ENCODE results near the gene LPCAT4. TPM values are rescaled to one million over a fixed set of nuclear protein-coding genes. Genes with fewer than 3 reads are reported as not detected.

The LPCAT4 gene
- total RNA-seq, 2 experiments from 2014 or later = 112 to 119 TPM

DNA sequence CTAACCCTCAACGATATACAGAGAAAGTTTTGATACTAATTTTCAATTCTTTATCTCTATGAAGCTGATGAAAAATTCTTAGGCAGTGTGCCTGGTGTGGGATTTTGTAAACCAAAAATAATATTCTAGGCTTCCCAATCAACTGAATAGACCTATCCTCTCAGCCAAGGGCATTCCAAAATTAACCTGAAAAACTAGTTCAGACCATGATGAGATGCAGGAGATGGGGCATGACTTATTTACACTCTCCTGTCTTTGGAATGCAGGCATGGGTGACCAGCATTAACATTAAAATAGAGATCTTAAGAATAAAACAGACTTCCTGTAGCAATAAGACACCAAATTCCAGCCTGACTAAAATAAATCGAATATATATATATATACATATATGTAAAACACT, 7.8 kb upstream of the LPCAT4 start:
- DNase-seq (no peak), ATAC-seq (ENCODE audit: low read depth) (no peak)
- no peak overlapping the region for H3K27ac Mint-ChIP-seq
- peaks cover 3% of the 10 kb centered on the region for H3K27me3 Mint-ChIP-seq
- H3K9me3 Mint-ChIP-seq = peaks cover 2% of the 10 kb centered on the region
- POLR2A ChIA-PET = no interaction called here
- peaks cover 6% of the 10 kb centered on the region for H3K4me1 Mint-ChIP-seq
- peaks cover 17% of the 10 kb centered on the region for H3K36me3 Mint-ChIP-seq
- no peak overlapping the region for H3K4me3 Mint-ChIP-seq

DNA sequence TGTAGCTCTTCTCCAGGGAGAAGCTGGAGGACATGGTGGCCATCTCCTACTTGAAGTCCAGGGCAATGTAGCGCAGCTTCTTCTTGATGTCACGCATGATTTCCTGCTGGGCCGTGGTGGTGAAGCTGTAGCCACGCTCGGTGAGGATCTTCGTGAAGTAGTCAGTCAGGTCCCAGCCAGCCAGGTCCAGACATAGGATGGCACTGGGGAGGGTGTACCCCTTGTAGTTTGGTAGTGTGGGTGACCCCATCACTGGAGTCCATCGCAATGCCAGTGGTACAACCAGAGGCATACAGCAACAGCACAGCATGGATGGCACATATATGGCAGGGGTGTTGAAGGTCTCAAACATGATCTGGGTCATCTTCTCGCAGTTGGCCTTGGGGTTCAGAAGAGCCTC, 7.0 kb upstream of the LPCAT4 start:
- peaks cover 6% of the 10 kb centered on the region for H3K4me1 Mint-ChIP-seq

DNA sequence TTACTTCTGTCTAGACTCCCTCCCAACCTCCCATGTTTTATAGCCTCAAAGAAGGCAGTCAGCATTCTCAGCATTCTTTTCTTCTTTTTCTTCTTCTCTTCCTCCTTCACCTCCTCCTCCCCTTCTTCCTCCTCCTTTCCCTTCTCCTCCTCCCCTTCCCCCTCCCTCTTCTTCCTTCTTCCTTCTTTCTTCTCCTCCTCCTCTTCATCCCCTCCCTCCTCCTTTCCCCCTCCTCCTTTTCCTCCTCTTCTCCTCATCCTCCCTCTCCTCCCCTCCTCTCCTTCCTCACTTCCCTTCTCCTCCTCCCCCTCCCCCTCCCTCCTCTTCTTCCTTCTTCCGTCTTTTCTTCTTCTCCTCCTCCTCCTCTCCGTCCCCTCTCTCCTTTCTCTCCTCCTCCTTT, 3.6 kb upstream of the LPCAT4 start:
- Mint-ChIP-seq H3K4me3 (no peak overlapping the region), H3K9me3 (peaks cover 2% of the 10 kb centered on the region), H3K27me3 (peaks cover 3% of the 10 kb centered on the region), H3K36me3 (peaks cover 6% of the 10 kb centered on the region), H3K27ac (no peak overlapping the region), H3K4me1 (peaks cover 9% of the 10 kb centered on the region)
- DNase-seq (no peak), ATAC-seq (ENCODE audit: low read depth) (no peak)
- POLR2A ChIA-PET = no interaction called here

More for the DNA sequence above, 7.0 kb upstream of the LPCAT4 start:
- Mint-ChIP-seq H3K9me3 (peaks cover 2% of the 10 kb centered on the region), H3K27me3 (peaks cover 3% of the 10 kb centered on the region), H3K4me3 (no peak overlapping the region), H3K27ac (no peak overlapping the region), H3K36me3 (peaks cover 14% of the 10 kb centered on the region)
- no peak for DNase-seq
- no peak for ATAC-seq (ENCODE audit: low read depth)
- POLR2A ChIA-PET = interaction anchor here (0.7 kb wide), 1 partner anchor 355 kb away, joined by 3 read pairs; no protein-coding TSS in a partner anchor

DNA sequence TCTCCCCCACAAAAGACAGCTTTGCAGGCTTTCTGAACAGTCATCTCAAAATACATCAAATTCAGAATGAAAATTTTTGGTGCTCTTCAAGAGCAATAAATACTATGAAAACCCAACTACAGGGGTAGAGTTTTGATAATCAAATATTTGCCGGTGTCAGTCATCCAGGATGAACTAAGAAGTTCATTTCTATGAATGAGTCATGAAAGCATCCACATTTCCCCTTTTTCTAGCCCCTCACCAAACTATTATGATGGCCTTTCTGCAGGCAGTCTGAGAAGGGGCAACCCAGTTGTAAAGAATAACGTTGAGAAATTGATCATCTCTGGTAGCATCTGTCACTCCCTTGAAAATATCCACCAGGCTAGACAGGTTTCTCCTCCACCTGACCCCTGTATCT, 3.1 kb upstream of the LPCAT4 start:
- ATAC-seq (ENCODE audit: low read depth) = no peak
- DNase-seq = no peak
- Mint-ChIP-seq H3K27me3 (peaks cover 3% of the 10 kb centered on the region), H3K4me3 (no peak overlapping the region), H3K36me3 (peaks cover 6% of the 10 kb centered on the region), H3K27ac (no peak overlapping the region), H3K9me3 (peaks cover 2% of the 10 kb centered on the region), H3K4me1 (peaks cover 14% of the 10 kb centered on the region)
- POLR2A ChIA-PET = no interaction called here

DNA sequence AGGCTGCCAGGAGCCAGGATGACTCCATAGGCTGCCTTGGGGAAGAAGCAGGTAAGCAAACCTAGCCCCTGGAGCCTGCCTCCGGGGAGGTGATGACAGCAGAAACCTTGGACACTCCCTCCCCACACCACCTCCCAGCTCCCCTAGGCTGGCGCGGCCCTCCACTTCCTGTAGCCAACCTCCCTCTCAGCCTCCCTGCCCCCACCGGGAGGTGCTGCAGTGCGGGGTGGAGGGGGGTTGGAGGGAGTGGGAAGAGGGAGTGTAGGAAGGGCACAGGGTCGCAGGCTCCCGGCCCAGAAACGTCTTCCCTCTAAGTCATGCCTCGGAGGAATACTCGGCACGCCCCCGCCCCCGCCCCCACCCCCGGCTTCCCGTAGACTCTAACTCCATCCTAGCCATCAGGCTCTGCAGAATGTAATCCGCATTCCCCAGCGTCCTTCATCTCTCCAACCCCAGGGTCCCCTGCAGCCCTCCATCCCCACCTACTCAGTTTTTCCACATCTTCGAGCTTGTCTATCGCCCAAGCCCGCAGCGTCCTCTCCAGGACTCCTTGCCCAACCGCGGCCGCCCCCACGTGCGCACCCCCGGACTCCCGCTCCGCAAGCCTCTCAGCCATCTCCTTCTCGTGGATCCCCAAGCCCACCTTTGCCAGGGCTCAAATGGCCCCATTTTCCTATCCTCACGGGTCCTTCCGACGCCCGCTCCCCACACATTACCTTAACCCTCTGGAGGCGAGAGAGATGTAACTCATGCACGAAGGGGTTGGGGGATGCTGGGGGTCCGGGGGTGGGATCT, 528 bp downstream of the LPCAT4 start:
- peak; percentile 11 for ATAC-seq (ENCODE audit: low read depth)
- peaks cover under 1% of the 10 kb centered on the region for H3K9me3 Mint-ChIP-seq
- H3K27ac Mint-ChIP-seq = peak overlapping the region; percentile 85
- H3K4me3 Mint-ChIP-seq = peak overlapping the region; percentile 98
- peaks cover 26% of the 10 kb centered on the region for H3K4me1 Mint-ChIP-seq
- peak; percentile 73 for DNase-seq
- POLR2A ChIA-PET = interaction anchor here (0.6 to 3.6 kb wide), 15 partner anchors 12 to 302 kb away, joined by 3 to 39 read pairs (median 4); partner anchors contain the start of genes GOLGA8A, GOLGA8B, NOP10 and NUTM1
- H3K27me3 Mint-ChIP-seq = peaks cover 3% of the 10 kb centered on the region
- H3K36me3 Mint-ChIP-seq = peaks cover 10% of the 10 kb centered on the region

DNA sequence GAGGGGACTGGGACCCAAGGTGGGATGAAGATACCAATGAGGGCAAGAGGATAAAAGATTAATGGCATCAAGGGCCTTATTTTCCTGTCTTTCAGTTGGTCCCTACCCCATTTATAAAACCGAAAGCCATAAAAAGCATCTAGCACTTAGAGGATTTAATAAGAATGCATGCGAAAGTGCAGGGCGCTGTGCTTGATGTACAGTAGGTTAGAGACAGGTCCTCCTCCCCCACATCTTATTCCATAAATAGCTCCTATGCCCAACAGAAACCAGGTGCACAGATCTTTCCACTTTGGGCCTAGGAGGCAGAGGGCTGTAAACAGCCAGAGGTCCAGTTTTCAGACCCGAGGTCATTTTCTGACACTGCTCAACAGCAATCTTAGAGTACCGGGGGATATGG, 1.2 kb downstream of the LPCAT4 start:
- Mint-ChIP-seq H3K9me3 (no peaks in the 10 kb centered on the region), H3K27ac (peak overlapping the region; percentile 85), H3K4me3 (peak overlapping the region; percentile 98), H3K36me3 (peaks cover 11% of the 10 kb centered on the region), H3K27me3 (peaks cover 3% of the 10 kb centered on the region), H3K4me1 (peaks cover 28% of the 10 kb centered on the region)
- ATAC-seq (ENCODE audit: low read depth) (no peak), DNase-seq (no peak)
- POLR2A ChIA-PET = interaction anchor here (1.0 to 3.6 kb wide), 8 partner anchors 13 to 218 kb away, joined by 3 to 39 read pairs (median 20); partner anchors contain the start of genes GOLGA8A, GOLGA8B, NOP10 and NUTM1

DNA sequence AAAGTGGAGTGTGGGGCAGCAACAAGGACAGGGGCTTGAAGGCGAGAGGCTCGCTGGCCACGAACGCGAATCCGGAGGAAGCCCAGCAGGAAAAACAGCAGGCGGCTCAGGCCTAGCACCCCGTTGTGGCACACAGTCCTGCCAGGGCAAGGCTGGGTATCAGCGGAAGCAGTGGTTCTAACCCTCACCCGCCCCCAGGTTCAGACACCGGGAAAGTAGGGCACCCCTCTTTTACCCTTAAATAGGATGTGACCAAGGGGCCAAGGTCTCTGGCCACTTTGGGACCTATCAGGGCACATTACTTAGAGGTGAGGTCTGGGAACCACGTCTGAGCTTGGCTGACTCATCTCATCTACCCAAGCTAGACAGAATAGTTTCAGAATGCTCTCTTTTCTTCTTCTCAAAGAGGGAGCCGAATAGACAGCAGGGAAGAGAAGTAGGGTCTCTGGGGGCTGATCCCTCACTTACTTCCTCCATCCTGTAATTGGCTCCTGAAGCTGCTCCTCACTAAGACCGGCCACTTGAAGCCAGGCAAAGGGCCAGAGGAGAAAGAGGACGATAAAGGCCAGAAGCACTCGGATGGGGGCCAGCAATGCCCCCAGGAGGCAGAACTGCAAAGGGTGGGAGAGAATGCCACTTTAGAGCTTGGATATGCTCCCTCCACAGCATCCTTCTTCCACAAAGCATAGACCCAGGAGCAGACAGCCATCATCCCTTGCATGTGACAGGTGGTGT, 1.7 kb downstream of the LPCAT4 start:
- DNase-seq (no peak), ATAC-seq (ENCODE audit: low read depth) (no peak)
- Mint-ChIP-seq H3K4me1 (peaks cover 27% of the 10 kb centered on the region), H3K9me3 (no peaks in the 10 kb centered on the region), H3K36me3 (peaks cover 11% of the 10 kb centered on the region), H3K4me3 (peak overlapping the region; percentile 98), H3K27ac (peak overlapping the region; percentile 85), H3K27me3 (peaks cover under 1% of the 10 kb centered on the region)
- POLR2A ChIA-PET = interaction anchor here (2.7 to 3.6 kb wide), 5 partner anchors 29 to 219 kb away, joined by 11 to 39 read pairs (median 26); partner anchors contain the start of genes GOLGA8A, GOLGA8B and SLC12A6

DNA sequence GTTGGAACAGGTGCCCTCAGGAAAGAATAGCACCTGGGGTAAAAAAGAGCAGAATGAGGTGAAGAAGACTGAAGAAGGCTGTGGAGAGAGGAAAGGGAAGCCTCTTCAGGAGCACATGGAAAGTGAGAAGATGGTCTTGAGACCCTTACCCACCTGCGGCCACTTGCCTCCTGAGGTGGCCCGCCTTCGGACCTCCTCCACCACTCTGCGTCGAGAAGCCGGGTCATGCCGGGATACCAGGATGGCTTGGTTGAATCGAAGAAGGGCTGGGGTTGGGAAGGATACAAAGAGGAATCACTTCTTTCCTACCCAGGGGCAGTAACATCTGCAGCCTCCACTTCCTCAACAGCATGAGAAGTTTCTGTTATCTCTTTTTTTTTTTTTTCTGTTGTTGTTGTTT, 3.0 kb downstream of the LPCAT4 start:
- POLR2A ChIA-PET = no interaction called here

DNA sequence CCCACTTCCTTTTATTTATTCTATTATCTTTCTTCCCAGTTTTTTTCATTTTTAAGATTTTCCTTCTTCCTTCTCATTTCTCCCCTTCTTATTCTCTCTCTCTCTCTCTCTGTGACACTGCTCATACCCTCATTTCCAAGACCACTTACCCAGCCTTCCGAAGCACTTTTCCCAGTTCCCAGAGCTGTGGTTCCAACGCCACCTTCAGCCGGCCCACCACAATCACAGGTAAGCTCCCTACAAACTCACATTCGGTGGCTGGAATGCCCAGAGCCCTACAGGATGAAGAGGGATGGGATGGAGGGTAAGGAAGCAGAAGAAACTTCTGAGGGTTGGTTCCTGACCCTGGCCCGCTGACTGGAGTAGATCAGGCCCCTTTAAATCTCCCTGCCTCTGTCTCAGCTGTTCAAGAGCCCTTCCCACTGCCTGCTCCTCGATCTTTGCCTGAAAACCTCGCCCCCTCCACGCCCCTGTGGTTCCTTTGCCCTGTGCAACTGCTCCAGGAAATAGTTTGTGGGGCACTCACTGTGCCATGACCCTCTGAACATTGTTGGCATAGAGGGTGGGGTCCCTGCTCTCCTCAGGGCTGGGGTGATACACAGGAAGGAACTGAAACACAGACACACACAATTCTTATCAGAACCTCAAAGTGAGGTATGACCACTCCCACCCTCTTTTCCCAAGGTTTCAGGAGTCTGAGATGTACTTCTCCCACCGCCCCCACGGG, 4.8 kb downstream of the LPCAT4 start:
- no peak overlapping the region for H3K4me3 Mint-ChIP-seq
- ATAC-seq (ENCODE audit: low read depth) (no peak), DNase-seq (no peak)
- no peaks in the 10 kb centered on the region for H3K9me3 Mint-ChIP-seq
- peaks cover 17% of the 10 kb centered on the region for H3K36me3 Mint-ChIP-seq
- no peak overlapping the region for H3K27ac Mint-ChIP-seq
- H3K4me1 Mint-ChIP-seq = peaks cover 24% of the 10 kb centered on the region
- POLR2A ChIA-PET = no interaction called here
- H3K27me3 Mint-ChIP-seq = no peaks in the 10 kb centered on the region

More for the DNA sequence above, 3.0 kb downstream of the LPCAT4 start:
- DNase-seq (no peak), ATAC-seq (ENCODE audit: low read depth) (no peak)
- Mint-ChIP-seq H3K27me3 (no peaks in the 10 kb centered on the region), H3K27ac (no peak overlapping the region), H3K4me3 (no peak overlapping the region), H3K4me1 (peaks cover 24% of the 10 kb centered on the region), H3K36me3 (peaks cover 13% of the 10 kb centered on the region), H3K9me3 (no peaks in the 10 kb centered on the region)

DNA sequence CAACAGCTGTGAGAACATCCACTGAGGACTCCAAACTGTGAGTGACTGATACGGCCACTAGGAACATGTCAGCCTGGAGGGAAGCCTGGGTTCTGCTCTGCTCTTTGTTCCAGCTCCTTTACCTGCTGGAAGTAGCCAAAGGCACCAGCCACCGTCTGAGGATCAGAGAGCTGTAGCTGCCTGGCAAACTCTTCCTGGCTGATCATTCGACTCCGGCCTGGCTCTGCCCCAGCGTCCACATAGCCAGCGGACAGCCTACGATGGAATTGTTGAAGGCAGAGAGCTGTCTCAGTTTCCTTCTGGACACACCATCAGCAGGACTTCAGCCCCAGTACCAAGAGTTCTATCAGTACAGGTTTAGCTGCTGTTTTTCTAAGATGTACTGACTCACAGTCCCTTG, 5.7 kb downstream of the LPCAT4 start:
- peaks cover 15% of the 10 kb centered on the region for H3K36me3 Mint-ChIP-seq
- H3K27me3 Mint-ChIP-seq = no peaks in the 10 kb centered on the region
- no peak overlapping the region for H3K27ac Mint-ChIP-seq
- no peaks in the 10 kb centered on the region for H3K9me3 Mint-ChIP-seq
- POLR2A ChIA-PET = interaction anchor here (1.2 kb wide), 1 partner anchor 18 kb away, joined by 4 read pairs; the partner anchor contains the start of genes NOP10 and NUTM1
- no peak overlapping the region for H3K4me3 Mint-ChIP-seq
- no peak for ATAC-seq (ENCODE audit: low read depth)
- H3K4me1 Mint-ChIP-seq = peaks cover 24% of the 10 kb centered on the region
- no peak for DNase-seq

DNA sequence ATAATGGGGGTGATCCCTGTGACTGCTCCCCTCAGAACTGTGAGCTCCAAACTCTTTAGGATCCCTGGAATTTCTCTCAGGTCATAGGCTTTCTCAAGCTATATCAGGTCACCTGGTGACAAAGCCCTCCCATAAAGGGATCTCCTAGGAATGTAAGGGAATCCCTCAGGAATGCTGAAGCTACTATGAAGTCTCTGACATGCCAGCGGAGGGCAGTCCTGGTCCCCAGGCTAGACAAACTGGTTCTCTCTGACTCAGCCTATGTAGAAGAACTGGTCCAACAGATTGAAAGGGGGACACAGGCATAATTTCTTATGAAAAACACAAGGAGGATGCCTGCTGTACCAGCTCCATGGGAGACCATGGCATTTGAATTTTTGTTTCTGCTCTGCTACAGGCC, 6.7 kb downstream of the LPCAT4 start:
- Mint-ChIP-seq H3K4me3 (no peak overlapping the region), H3K27me3 (no peaks in the 10 kb centered on the region), H3K9me3 (no peaks in the 10 kb centered on the region), H3K27ac (no peak overlapping the region), H3K36me3 (peaks cover 15% of the 10 kb centered on the region), H3K4me1 (peaks cover 17% of the 10 kb centered on the region)
- POLR2A ChIA-PET = interaction anchor here (0.6 to 1.2 kb wide), 2 partner anchors 17 to 148 kb away, joined by 3 to 4 read pairs; partner anchors contain the start of genes NOP10 and NUTM1
- no peak for DNase-seq
- no peak for ATAC-seq (ENCODE audit: low read depth)

DNA sequence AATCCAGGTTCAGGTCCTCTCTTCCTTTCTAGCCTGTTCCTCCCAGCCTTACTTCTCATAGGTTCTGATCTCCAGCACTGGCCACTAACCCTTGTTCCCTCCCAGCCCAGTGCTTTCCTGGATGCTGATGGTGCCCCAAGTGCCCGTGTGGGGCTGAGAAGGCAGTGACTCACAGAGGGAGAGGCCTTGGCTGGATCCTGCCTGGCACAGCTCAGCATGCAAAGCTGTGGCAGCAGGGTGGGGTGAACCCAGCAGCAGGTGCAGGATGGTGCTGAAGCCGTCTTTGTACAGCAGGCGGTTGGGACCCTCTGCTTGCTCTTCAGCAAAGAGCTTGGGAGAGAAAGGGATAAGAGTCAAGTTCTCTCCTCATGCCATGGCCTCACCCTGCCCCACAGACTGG, 7.6 kb downstream of the LPCAT4 start:
- Mint-ChIP-seq H3K27ac (no peak overlapping the region), H3K4me1 (peaks cover 12% of the 10 kb centered on the region), H3K36me3 (peaks cover 12% of the 10 kb centered on the region), H3K9me3 (no peaks in the 10 kb centered on the region), H3K27me3 (no peaks in the 10 kb centered on the region), H3K4me3 (no peak overlapping the region)
- no peak for DNase-seq
- no peak for ATAC-seq (ENCODE audit: low read depth)
- POLR2A ChIA-PET = no interaction called here

DNA sequence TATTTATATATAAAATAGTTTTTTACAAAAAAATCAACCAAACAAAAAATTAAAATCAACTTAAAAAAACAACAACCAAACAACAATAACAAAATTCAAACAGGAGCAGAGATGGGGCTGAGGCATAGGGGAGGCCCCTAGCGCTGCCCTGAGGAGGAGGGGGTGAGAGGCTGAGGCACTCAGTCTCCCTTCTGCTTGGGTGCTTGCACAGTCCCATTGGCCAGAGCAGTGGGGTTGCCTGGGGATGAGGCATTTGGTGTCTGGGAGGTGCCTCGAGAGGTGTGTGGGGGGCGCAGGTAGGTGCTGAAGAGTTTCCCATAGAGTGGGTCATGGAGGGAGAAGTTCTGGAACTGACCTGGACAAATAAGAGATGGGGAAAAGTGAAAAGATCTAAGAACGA, 8.0 kb downstream of the LPCAT4 start:
- POLR2A ChIA-PET = no interaction called here
- peaks cover 12% of the 10 kb centered on the region for H3K36me3 Mint-ChIP-seq
- peaks cover 12% of the 10 kb centered on the region for H3K4me1 Mint-ChIP-seq
- no peak for DNase-seq
- no peak for ATAC-seq (ENCODE audit: low read depth)
- no peaks in the 10 kb centered on the region for H3K27me3 Mint-ChIP-seq
- H3K27ac Mint-ChIP-seq = no peak overlapping the region
- H3K9me3 Mint-ChIP-seq = no peaks in the 10 kb centered on the region
- H3K4me3 Mint-ChIP-seq = no peak overlapping the region
